ENCODE data around the gene GEMIN2. TPM values are rescaled to one million over a fixed set of nuclear protein-coding genes. Genes with fewer than 3 reads are reported as not detected.

The GEMIN2 gene
- total RNA-seq, 2 donors from 2014 or later = 8.2 to 13.3 TPM

DNA sequence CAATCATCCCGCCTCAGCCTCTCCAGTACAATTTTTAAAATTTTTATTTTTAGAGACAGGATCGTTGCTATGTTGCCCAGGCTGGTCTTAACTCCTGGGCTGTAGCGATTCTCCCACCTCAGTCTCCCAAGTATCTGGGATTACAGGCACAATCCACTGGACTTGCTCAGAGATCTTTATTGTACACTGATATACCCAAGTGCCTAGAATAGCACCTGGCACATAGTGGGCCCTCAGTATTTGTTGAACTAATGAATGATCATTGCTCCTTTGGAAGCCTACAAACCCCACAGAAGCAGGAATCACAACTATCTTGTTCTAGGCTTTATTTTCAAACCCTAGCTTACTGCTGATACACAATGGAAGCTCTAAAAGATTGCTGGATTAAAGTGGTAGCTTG lies 59.1 kb downstream of the GEMIN2 start:
- Histone ChIP-seq H3K36me3 (peaks cover 1% of the 10 kb centered on the region), H3K27ac (no peak overlapping the region), H3K9ac (ENCODE audit: low read depth in 2 of 2, low read length in 2 of 2) (no peak overlapping the region), H3K4me3 (no peak overlapping the region), H3K9me3 (no peaks in the 10 kb centered on the region), H3K4me1 (peaks cover 8% of the 10 kb centered on the region), H3K27me3 (no peaks in the 10 kb centered on the region)
- TF ChIP-seq, protein P1, sequence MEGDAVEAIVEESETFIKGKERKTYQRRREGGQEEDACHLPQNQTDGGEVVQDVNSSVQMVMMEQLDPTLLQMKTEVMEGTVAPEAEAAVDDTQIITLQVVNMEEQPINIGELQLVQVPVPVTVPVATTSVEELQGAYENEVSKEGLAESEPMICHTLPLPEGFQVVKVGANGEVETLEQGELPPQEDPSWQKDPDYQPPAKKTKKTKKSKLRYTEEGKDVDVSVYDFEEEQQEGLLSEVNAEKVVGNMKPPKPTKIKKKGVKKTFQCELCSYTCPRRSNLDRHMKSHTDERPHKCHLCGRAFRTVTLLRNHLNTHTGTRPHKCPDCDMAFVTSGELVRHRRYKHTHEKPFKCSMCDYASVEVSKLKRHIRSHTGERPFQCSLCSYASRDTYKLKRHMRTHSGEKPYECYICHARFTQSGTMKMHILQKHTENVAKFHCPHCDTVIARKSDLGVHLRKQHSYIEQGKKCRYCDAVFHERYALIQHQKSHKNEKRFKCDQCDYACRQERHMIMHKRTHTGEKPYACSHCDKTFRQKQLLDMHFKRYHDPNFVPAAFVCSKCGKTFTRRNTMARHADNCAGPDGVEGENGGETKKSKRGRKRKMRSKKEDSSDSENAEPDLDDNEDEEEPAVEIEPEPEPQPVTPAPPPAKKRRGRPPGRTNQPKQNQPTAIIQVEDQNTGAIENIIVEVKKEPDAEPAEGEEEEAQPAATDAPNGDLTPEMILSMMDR (IDR thresholded peaks at IDR 0.05) = no peak
- intact Hi-C loops (cut with DNase I) = loop anchor here (5.0 kb wide), 1 partner anchor 94 kb away; no protein-coding TSS in a partner anchor
- no peak for DNase-seq

GRCh38 chr14:39174560-39175444 lies 60.7 kb downstream of the GEMIN2 start, which contains the start of gene PNN:
Gene PNN, plus strand, starts transcription at chr14:39175254. Its CDS starts 26 bp downstream, at chr14:39175280.
- H3K36me3 ChIP-seq = peaks cover 11% of the 10 kb centered on the region
- no peaks in the 10 kb centered on the region for H3K27me3 ChIP-seq
- H3K4me1 ChIP-seq = no peaks in the 10 kb centered on the region
- H3K9ac ChIP-seq (ENCODE audit: low read depth in 2 of 2, low read length in 2 of 2) = peak within 1 kb of the TSS; percentile 90 to 95
- peak; percentile 98 for DNase-seq
- peak within 1 kb of the TSS; percentile 92 for H3K27ac ChIP-seq
- TF ChIP-seq, protein P1 (IDR thresholded peaks at IDR 0.05) = no peak
- H3K4me3 ChIP-seq = peak within 1 kb of the TSS; percentile 79
- no peaks in the 10 kb centered on the region for H3K9me3 ChIP-seq
- intact Hi-C loops (cut with DNase I) = loop anchor here (5.0 kb wide), 2 partner anchors 73 to 92 kb away; partner anchors contain the start of gene SEC23A

GRCh38 chr14:39175445-39176262 lies 61.5 kb downstream of the GEMIN2 start:
- Histone ChIP-seq H3K36me3 (peaks cover 11% of the 10 kb centered on the region), H3K27me3 (no peaks in the 10 kb centered on the region), H3K4me3 (peak overlapping the region; percentile 79), H3K9me3 (no peaks in the 10 kb centered on the region), H3K4me1 (no peaks in the 10 kb centered on the region), H3K9ac (ENCODE audit: low read depth in 2 of 2, low read length in 2 of 2) (peak overlapping the region; percentile 90 to 95), H3K27ac (peak overlapping the region; percentile 92)
- peak; percentile 47 for DNase-seq
- intact Hi-C loops (cut with DNase I) = loop anchor here (5.0 kb wide), 1 partner anchor 73 kb away; the partner anchor contains the start of gene SEC23A
- TF ChIP-seq, protein P1 (IDR thresholded peaks at IDR 0.05) = no peak

GRCh38 chr14:39176263-39177167 lies 62.4 kb downstream of the GEMIN2 start:
- peak overlapping the region; percentile 48 to 90 for H3K9ac ChIP-seq (ENCODE audit: low read depth in 2 of 2, low read length in 2 of 2)
- intact Hi-C loops (cut with DNase I) = loop anchor here (5.0 kb wide), 1 partner anchor 74 kb away; the partner anchor contains the start of gene SEC23A
- TF ChIP-seq, protein P1 (IDR thresholded peaks at IDR 0.05) = no peak

More at GRCh38 chr14:39176263-39177167, 62.4 kb downstream of the GEMIN2 start:
- Histone ChIP-seq H3K4me3 (peak overlapping the region; percentile 79), H3K4me1 (no peaks in the 10 kb centered on the region), H3K9me3 (no peaks in the 10 kb centered on the region), H3K36me3 (peaks cover 11% of the 10 kb centered on the region), H3K27me3 (no peaks in the 10 kb centered on the region), H3K27ac (peak overlapping the region; percentile 92)
- no peak for DNase-seq

All from colonic mucosa (tissue), 4 donors.